NCI-H2227 treated with DMSO at 0.1 percent for 48 hours (cell line): ENCODE results near the gene RERG.

Source experiments
- DNase-seq: peaks from one replicate; lab custom pipeline; 2025; lab: John Stamatoyannopoulos, UW

RERG gene

DNA sequence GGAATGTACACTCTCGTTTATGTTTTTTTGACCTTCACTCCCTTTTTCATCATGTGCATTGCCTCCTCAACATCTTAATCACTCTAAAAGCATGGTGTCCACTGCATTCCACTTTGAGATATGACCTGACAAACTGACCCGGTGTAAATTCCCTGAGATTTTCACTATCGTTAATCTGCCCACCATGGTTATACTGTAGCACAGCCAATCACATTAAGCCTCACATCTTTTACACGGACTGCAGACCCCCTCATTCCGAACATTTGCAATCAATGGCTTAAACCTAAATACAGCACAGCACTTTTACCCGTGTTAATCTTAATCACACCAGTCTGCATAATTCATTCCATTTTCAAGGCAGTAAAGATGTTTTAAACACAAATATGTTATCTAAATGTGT lies 2.4 kb downstream of the RERG start:
- DNase-seq = no peak

DNA sequence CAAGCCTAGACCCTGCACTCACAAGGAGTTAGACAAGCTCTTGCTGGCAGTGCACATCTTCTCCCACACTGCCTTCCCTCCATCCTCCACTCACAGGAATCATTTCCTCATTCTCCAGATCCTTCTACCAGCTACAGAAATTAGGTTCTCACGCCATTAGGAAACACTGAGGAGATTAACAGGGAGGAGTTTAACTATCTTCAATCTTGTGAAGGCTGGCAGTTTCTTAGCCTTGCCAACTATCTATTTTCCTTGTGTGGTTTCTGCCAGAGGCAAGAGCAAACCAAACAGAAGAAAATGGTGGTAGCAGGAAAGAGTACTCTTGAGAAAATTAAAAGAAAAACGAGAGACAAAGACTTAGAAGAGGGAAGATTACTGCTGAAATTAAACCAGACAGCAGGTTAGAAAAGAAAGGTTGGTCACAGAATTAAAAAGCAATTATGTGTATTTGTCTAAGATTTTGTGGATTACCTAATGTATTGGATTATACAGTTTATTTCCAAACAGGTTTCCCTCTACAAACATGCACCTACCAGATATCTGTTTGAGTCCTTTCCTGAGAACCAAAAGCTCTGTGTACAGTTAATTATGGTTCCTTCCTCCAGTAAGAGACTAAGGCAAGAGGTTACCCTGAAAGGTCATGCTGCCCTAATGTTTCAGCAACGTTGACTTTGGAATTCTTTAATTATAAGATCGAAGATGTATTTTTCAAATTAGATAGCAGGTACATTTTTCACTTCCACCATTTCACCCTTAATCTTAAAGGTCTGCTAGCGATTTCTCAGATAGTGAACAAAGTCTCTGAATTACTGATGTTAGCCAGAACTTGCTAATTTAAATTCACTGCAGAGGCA lies 5.0 kb downstream of the RERG start:
- no peak for DNase-seq

DNA sequence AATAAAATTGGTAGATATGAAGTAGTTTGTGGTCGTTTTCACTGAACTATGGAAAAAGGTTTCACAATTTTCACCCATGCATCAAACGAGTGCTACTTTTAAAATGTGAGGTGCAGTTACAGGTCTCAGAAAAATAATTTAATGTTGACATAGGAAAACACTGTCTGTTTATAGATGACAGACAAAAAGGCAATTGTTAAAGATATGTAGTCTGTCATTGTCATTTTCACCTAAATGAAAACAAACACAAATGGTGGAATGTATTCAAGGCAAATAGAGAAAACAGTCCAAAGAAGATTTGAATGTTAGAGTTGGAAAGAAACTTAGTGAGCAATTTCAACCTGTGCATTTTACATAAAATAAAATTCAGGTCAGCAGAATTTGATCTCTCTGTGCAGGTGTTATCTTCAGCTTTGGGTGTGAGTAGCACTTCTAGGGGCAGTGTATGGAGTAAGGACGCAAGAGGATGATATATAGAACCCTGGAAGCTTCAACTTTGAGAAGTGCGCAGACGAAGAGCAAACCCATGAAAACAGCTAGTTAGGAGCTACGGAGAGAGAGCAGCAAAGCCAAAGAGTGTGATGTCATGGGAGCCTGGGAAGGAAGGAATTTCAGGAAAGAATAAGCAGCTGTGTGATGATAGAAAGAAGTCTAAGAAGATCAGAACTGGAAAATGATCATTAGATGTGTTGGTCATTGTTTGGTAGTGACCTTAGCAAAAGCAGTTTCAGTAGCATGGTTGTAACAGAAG lies 6.2 kb downstream of the RERG start:
- DNase-seq = no peak

DNA sequence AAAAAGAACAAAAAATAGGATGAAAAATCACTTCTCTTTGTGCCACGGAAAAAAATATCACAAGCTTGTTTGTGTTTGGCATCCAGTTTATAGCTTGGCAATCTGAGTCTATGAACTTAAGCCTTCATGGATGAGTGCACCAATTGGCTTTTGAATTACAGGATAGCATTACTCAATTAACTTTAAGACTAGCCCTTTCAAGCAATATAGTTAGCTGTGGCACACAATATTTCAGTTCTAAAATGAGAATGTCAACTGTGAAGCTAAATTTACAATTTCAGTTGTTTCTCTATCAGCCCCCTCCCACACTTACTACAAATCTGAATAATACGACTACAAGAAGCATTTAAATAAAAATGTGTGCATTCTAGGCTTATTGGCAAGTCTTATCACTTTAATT lies 8.3 kb downstream of the RERG start:
- no peak for DNase-seq

DNA sequence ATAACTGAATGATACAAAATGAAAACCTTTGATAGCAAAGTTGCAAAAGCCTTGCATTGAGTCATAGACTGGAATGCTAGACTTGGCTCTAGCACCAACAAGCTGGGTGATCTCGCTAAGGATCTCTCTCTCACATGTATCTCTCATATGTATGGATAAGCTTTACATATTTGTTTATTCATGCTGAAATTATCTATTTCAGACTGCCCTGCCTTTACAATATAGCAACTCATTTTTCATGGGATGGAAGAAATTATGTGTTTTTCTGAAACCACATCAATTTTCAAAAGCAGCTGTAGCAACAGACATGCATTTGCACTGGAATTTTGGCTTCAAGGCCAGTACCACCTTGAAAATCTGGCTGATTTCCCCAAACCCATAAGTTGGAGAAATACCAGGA lies 11.4 kb downstream of the RERG start:
- no peak for DNase-seq

DNA sequence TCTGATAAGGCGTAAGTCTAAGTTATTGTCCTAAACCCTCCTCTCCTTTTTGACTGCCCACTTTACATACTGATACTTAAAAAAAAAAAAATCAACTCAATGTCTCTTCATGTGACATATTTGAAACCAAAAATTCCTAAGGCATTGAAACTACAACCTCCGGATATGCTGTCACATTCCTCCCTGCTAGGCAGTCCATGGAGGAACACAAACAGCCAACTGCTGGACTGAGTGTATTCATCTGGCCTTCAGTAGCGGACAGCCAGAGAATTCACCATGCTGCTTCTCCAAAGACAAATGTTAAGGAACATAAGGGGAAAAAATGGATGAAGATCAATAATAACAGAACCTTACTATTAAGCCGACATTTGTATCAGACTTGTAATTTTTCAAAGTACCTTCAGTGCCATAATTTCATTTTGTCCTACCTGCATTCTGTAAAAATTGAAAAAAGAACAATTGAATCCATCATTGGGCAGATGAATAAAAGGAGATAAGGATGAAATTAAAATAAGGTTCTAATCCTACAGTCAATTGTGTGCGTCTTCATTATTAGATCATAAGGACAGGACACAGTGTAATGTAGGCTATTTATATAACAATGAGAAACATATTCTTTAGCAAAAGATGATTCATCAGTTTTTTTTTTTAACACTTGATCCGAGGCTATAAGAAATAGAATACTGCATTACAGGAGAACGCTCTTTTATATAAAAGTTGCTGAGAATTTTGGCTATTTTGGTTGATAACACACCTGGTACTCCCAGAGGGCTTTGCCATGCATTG lies 12.2 kb downstream of the RERG start:
- no peak for DNase-seq

DNA sequence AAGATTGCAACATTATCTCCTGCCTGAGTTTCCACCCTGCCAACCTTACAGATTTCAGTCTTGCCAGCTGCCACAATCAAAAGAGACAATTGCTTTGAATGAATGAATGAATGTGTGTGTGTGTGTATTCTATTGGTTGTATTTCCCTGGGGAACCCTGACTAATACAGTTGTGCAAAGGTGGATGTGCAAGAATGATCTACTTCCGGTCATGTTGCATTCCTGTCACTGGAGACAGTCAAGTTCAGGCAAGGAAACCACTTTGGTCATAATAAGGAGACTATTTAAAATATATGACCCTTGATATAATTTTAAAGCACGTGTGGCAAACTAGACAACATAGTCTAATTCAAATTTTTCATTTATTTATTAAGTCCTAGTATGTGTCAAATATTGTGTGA lies 13.1 kb downstream of the RERG start:
- no peak for DNase-seq

DNA sequence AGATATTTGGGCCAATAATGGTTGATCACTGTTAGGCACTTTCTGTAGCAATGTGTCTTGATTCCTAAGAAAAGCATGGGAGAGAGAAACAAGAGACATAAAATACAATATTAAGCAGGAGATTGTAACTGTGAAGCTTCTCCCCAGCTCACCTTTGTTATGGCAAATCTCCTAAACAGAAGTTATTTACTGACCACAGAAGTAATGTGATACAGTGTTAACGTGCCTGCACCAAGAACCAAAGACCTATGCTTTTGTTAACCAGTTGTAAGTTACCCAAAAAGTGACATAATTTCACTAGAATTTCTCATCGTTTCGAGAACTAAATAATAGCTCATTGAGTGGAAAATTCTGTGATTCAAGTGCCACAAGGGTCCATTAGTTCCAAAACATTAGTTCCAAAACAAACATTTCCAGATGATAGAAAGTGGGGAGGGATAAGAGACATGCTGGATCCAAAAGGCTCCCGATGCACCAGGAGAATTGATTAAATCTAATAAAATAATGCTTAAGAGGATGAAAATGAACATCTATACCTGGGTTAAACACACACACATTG lies 14.3 kb downstream of the RERG start:
- DNase-seq = no peak

DNA sequence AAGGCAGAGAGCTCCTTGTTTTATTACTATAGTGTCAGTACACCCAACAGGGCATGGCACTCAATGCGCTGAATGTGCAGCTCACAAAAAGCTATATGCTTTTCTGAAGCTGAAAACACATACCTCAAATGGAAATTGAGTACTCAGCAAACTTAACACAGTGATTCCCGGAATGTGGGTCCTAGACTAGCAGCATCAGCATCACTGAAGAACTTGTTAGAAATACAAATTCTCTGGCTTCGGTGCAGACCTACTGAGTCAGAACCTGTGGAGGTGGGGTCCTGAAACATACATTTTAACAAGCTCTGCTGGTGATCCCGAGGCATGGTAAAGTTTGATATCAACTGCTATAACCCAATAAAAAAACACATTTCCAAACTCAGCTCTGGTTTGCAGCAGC lies 14.9 kb downstream of the RERG start:
- no peak for DNase-seq

DNA sequence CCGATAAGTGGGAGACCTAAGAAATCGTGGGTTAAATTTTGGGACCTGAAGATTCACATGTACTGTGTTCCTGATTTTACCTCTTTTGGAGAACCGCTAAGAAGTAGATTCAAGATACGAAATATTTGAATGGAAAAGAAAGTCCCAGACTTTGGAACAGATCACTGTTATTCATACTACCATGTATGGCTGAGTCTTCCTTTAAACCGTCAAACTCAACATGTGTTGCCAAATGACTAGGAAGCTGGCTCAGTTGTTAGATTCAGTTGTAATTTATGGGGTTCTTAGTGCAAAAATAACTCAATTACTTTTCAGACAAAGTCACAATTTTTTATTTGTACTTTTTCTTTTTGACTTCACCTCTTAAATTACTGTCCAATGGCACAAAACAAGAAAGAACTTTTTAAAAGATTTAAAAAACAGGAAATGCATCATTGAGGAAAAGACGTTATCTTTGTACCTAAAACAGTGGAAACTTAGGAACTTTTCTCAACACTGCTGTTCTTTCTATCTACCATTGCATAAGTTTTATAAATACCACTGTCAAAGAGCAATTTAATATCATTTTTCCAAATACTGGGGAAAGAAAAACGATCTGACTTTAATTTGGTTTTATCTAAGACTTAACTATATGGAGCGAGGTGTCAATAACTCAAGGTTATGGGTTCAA lies 15.7 kb downstream of the RERG start:
- no peak for DNase-seq

DNA sequence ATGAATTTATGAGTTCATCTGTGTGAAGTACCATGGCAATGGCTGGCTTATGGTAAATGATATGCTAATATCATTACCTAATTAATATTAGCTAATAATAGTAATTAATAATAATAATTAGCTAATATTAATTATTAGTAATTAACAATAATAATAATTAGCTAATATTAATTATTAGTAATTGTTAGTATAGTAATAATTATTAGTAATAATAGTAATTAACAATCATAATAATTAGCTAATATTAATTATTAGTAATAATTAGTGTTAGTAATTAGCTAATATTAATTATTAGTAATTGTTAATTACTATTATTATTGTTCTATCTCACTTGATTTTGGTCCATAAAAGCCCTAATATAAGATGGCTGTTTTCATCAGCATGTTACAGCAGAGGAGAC lies 19.8 kb downstream of the RERG start:
- no peak for DNase-seq

DNA sequence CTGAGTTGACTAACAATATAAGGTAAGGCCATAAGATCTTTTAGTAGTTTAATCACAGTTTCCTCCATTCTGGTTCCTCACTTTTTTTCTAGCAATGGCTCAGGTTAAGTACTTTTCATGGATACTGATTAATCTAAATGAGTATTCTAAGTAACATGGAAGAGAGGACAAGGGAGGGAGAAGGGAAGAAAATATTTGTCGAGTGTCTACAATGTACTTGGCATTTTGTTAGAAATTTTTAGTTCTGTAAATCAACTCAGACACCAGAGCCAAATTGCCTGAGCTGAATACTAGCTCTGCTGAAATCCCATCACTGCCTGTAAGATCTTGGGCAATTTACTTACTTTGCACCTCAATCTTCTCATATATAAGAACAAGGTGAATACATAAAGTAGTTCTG lies 20.2 kb downstream of the RERG start:
- DNase-seq = no peak

DNA sequence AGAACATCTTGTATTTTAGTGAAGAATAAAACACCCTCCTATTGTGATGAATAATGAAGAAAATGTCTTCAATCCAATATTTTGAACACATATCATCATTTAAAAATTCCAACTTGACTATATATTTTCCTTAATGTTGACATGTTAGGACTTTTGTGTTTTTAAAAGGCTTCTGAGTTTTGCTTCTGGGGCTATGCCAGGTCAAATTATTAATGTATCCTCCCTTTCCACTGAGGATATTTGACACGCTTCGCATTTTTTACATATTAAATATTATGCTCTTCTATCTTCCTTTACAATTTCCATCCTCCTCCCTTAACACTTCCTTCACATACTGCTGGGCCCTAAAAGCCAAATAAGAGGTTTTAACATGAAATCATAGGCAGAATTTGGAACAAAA lies 20.6 kb downstream of the RERG start:
- no peak for DNase-seq

DNA sequence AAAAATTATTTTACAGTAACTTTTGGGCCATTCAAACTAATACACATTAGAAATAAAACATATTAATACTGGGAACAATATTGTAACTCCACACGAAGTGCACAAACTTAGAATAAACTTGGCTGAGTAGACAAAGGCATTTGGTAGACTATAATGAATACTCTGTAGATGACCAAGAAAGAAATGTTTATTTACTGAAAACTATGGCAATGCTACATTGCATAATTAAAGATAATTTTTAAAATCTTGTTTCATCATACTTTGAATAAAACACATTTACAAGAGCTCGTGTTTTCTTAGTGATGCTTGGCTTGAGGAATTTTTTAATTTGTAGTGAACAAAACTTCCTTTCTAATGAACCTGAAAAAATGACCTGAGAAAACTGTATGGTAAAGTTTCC lies 21.3 kb downstream of the RERG start:
- DNase-seq = no peak

DNA sequence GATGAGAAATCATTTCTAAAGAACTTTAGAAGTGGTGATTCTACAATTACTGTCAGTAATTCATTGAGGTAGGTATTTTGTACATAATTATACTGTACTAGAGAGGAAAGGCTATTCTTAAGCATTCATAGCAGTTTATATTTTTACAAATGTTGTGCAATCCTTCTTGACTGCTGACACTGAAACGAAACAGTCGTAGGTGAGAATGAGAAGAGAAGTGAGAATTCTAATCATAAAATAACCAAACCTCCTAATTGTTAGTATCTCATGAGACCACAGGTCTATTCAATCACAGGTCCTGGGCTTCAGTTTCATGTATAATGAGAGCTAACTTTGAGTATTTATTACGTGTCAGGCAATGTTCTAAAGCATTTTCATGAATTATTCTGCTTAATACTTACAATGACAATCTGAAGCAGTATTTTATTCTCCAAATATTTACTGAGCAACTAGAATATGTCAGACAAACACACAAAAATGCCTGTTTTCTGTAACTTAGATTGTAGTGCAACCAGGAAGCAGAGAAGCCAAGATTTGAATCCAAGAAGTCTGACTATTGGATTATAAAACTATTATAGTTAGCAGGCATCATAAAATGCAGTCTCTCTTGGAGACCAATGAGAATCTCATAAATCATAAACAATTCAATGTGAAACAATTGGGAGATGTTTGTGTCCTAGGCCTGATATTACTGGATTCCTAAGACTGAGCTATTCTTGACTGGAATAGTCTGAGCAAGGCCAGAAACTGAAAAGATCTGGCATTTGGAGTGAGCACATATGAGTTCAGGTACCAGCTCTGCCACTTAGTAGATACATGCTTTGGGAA lies 24.3 kb downstream of the RERG start:
- no peak for DNase-seq

DNA sequence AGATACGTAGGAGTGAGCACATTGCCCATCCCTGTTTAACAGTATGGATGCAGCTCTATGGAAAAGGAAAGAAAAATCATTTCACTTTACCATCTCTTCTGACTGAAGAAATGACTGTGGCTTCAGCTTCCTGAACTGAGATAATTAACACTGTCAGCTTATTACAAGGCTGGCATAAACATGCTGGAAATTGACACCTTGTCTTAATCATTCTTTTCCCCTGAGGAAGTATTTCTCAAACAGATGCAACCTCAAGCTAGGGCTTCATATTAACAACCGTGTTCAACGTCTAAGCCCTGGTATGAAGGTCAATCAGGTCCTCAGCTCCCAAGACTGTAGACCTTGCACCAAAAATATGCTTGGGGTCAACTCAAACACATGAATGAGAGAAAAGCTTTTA lies 25.0 kb downstream of the RERG start:
- DNase-seq = no peak

DNA sequence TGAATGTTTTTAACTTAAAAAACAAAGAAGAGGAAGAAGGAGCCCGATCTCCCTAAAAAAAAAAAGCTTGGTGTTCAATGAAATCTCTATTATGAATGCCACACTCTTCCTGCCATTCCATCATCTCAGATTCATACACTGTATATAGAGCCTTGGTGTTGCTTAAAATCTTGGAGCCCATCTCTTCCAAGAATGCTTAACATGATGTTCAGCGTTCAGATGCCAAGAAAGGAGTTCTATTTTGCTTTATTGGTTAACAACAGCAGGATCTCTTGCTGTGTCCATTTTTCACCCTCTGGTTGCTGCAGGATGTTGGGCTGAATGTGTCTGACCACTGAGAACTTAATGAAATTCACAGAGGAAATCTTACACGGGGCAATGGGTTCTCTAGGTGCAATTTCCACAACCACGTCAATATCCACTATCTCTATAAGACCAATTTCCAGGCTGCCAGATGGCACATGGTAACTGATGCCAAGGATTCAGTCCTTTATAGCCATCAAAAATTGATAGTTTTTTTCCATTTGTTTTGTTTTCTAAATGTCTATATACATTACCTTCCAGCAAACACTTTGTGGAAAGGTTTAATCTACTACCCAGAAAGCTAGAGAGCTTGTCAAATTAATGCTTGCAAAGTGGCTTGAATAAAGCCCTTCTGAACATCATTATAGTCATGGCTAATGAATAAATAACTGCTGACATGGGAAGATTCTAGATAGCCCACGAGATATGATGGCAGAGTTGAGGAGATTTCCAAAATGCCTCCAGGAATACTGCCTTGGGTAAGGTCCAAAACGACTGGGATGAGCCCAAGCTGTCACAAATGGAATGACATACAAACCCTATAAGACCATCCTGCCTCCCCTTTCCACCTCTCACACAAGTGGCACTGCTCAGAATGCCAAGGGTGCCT lies 26.5 kb downstream of the RERG start:
- DNase-seq = no peak

DNA sequence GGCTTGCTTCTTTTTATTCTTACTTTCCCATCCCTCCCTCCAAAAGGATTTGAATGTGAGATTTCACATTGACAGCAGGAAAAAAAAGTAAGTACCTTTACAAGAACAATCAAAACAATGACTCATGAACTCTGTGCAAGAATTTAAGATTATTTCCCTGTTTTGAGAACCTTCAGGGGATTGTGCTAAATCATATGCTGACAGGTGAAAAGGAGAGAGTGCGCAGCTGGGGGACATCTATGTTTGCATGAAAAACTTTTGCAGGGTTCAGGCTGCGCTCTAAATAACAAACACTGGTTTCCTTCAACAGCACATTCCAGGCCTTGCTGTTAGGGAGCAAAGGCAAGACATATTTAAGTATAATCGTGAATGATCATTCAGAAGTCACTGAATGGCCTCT lies 27.3 kb downstream of the RERG start:
- DNase-seq = no peak

DNA sequence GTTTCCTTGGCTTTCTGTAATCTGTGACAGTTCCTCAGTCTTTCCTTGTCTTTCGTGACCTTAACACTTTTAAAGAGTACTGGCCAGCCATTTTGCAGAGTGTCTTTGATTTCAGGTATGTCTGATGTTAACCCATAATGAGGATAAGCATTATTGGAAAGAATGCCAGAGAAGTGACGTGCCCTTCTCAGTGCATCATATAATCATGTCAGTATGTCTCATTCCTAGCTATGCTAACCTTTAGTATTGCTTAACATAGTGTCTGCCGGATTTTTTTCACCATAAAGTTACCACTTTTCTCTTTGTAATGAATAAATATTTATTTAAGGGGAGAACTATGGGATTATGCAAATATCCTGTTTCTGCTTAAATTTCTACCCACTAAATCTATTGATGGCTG lies 28.5 kb downstream of the RERG start:
- no peak for DNase-seq

DNA sequence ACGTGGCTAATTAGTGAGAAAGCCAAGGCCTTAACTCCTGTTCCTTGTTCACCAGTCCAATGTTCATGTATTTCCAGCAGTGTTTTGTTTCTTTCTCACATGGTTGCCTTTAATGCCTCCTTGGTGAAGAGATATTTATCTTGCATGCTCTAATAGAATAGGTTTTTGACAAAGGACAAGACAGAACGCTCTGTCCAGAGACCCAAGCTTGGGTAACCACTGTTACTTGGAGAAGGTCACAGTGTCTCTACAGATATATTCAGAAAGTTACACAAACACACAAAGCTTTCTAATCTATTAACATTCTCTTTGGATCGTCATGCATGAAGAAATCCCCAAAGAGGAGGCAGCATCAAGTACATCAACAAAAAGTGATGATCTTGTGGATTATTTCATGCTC lies 33.1 kb downstream of the RERG start:
- no peak for DNase-seq
